ENCODE results near the gene IPO13.

Gene IPO13

DNA sequence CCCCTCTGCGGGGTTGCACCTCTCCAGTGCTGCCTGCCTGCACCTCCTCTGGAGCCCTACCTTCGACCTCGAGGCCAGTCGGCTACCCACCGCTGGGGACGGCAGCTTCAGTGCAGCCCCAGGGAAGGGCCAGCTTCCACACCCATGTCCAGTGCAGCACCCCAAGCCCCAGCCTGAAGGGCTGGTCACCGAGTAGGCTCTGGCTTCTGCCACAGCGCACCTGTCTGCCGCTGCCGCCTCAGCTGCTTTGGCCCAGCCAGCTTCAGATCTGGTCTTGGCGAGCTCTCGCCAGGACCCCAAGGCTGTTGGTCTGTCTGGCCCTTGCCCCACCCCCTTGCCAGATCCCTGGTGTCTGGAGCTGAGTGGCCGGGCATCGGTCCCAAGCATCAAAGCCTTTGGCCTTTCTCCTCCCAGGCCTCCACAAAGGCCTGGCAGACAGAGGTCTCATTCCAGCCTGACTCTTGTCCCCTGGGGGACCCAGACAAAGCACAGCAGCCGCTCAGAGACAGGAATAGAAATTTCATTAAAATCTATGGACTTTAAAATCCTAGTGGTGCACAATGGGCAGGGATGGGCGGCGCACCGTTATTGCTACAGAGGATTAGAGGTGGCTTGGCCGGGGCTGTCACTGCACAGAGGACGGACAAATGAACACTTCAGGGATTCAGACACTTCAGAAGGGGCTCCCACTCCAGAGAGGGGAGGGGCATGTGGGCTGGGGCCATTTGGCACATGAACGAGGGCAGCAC, 49.4 kb downstream of the IPO13 start:
- TF ChIP-seq, protein P1, sequence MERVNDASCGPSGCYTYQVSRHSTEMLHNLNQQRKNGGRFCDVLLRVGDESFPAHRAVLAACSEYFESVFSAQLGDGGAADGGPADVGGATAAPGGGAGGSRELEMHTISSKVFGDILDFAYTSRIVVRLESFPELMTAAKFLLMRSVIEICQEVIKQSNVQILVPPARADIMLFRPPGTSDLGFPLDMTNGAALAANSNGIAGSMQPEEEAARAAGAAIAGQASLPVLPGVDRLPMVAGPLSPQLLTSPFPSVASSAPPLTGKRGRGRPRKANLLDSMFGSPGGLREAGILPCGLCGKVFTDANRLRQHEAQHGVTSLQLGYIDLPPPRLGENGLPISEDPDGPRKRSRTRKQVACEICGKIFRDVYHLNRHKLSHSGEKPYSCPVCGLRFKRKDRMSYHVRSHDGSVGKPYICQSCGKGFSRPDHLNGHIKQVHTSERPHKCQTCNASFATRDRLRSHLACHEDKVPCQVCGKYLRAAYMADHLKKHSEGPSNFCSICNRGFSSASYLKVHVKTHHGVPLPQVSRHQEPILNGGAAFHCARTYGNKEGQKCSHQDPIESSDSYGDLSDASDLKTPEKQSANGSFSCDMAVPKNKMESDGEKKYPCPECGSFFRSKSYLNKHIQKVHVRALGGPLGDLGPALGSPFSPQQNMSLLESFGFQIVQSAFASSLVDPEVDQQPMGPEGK (CRISPR knock-in tag; IDR thresholded peaks at IDR 0.05; ENCODE audit: borderline replicate concordance) = no peak
- no peak for TF ChIP-seq TOX (CRISPR knock-in tag; IDR thresholded peaks at IDR 0.05; ENCODE audit: borderline replicate concordance)
- TF ChIP-seq ZC3H10 (CRISPR knock-in tag; IDR thresholded peaks at IDR 0.05) = no peak
- no peak for TF ChIP-seq TCF4 (CRISPR knock-in tag; IDR thresholded peaks at IDR 0.05; ENCODE audit: borderline replicate concordance)
- TF ChIP-seq, protein P2, sequence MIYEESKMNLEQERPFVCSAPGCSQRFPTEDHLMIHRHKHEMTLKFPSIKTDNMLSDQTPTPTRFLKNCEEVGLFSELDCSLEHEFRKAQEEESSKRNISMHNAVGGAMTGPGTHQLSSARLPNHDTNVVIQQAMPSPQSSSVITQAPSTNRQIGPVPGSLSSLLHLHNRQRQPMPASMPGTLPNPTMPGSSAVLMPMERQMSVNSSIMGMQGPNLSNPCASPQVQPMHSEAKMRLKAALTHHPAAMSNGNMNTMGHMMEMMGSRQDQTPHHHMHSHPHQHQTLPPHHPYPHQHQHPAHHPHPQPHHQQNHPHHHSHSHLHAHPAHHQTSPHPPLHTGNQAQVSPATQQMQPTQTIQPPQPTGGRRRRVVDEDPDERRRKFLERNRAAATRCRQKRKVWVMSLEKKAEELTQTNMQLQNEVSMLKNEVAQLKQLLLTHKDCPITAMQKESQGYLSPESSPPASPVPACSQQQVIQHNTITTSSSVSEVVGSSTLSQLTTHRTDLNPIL (CRISPR knock-in tag; IDR thresholded peaks at IDR 0.05; ENCODE audit: low read depth) = no peak
- TF ChIP-seq ISL1 (CRISPR knock-in tag; IDR thresholded peaks at IDR 0.05) = no peak
- no peak for TF ChIP-seq SNAI2 (CRISPR knock-in tag; IDR thresholded peaks at IDR 0.05)
- TF ChIP-seq RARB (CRISPR knock-in tag; IDR thresholded peaks at IDR 0.05) = no peak
- TF ChIP-seq, protein P3, sequence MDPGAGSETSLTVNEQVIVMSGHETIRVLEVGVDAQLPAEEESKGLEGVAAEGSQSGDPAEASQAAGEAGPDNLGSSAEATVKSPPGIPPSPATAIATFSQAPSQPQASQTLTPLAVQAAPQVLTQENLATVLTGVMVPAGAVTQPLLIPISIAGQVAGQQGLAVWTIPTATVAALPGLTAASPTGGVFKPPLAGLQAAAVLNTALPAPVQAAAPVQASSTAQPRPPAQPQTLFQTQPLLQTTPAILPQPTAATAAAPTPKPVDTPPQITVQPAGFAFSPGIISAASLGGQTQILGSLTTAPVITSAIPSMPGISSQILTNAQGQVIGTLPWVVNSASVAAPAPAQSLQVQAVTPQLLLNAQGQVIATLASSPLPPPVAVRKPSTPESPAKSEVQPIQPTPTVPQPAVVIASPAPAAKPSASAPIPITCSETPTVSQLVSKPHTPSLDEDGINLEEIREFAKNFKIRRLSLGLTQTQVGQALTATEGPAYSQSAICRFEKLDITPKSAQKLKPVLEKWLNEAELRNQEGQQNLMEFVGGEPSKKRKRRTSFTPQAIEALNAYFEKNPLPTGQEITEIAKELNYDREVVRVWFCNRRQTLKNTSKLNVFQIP (CRISPR knock-in tag; IDR thresholded peaks at IDR 0.05; ENCODE audit: borderline replicate concordance, low read depth) = no peak
- no peak for TF ChIP-seq CSDC2 (CRISPR knock-in tag; IDR thresholded peaks at IDR 0.05)
- TF ChIP-seq, protein P4, sequence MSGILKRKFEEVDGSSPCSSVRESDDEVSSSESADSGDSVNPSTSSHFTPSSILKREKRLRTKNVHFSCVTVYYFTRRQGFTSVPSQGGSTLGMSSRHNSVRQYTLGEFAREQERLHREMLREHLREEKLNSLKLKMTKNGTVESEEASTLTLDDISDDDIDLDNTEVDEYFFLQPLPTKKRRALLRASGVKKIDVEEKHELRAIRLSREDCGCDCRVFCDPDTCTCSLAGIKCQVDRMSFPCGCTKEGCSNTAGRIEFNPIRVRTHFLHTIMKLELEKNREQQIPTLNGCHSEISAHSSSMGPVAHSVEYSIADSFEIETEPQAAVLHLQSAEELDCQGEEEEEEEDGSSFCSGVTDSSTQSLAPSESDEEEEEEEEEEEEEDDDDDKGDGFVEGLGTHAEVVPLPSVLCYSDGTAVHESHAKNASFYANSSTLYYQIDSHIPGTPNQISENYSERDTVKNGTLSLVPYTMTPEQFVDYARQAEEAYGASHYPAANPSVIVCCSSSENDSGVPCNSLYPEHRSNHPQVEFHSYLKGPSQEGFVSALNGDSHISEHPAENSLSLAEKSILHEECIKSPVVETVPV (CRISPR knock-in tag; IDR thresholded peaks at IDR 0.05) = no peak
- no peak for TF ChIP-seq OSR1 (CRISPR knock-in tag; IDR thresholded peaks at IDR 0.05)
- TF ChIP-seq GLIS3 (CRISPR knock-in tag; IDR thresholded peaks at IDR 0.05) = no peak
- TF ChIP-seq ESRRG (CRISPR knock-in tag; IDR thresholded peaks at IDR 0.05) = no peak
- TF ChIP-seq ZNF565 (CRISPR knock-in tag; conservative IDR thresholded peaks at IDR 0.05; ENCODE audit: low read depth) = no peak
- TF ChIP-seq PPARA (CRISPR knock-in tag; IDR thresholded peaks at IDR 0.05; ENCODE audit: borderline replicate concordance) = no peak
- no peak for TF ChIP-seq BACH2 (CRISPR knock-in tag; IDR thresholded peaks at IDR 0.05; ENCODE audit: borderline replicate concordance)
- ATAC-seq = no peak

DNA sequence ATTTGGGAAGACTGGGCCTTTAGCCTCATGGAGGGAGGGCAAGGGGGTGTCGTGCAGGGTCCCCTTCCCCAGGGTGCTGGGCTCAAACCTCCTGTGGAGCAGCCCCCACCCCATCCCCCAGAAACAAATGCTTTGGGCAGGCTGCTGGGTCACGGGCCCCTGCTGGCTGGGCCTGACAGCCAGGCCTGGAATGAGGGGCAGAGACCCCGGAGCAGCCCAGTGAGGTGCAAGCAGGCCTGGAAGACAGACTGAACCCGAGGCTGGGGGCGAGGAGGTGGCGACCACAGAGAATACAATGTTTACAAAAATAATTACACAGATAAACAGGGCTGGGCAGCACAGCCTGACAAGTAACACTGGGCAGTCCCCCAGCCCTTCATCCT, 50.0 kb downstream of the IPO13 start:
- no peak for ATAC-seq
- TF ChIP-seq ARNTL (CRISPR knock-in tag; IDR thresholded peaks at IDR 0.05; ENCODE audit: borderline replicate concordance, low read depth) (no peak), ZNF8 (CRISPR knock-in tag; IDR thresholded peaks at IDR 0.05) (no peak), ZNF70 (CRISPR knock-in tag; IDR thresholded peaks at IDR 0.05) (no peak), GLIS3 (CRISPR knock-in tag; IDR thresholded peaks at IDR 0.05) (no peak), ESRRG (CRISPR knock-in tag; IDR thresholded peaks at IDR 0.05) (no peak), CSDC2 (CRISPR knock-in tag; IDR thresholded peaks at IDR 0.05) (no peak), OSR1 (CRISPR knock-in tag; IDR thresholded peaks at IDR 0.05) (no peak), ZFP3 (CRISPR knock-in tag; IDR thresholded peaks at IDR 0.05) (no peak), RARB (CRISPR knock-in tag; IDR thresholded peaks at IDR 0.05) (no peak), PPARA (CRISPR knock-in tag; IDR thresholded peaks at IDR 0.05; ENCODE audit: borderline replicate concordance) (no peak)
- TF ChIP-seq, protein P2 (CRISPR knock-in tag; IDR thresholded peaks at IDR 0.05; ENCODE audit: low read depth) = no peak
- TF ChIP-seq, protein P3 (CRISPR knock-in tag; IDR thresholded peaks at IDR 0.05; ENCODE audit: borderline replicate concordance, low read depth) = no peak
- TF ChIP-seq, protein P1 (CRISPR knock-in tag; IDR thresholded peaks at IDR 0.05; ENCODE audit: borderline replicate concordance) = no peak
- TF ChIP-seq, protein P5, sequence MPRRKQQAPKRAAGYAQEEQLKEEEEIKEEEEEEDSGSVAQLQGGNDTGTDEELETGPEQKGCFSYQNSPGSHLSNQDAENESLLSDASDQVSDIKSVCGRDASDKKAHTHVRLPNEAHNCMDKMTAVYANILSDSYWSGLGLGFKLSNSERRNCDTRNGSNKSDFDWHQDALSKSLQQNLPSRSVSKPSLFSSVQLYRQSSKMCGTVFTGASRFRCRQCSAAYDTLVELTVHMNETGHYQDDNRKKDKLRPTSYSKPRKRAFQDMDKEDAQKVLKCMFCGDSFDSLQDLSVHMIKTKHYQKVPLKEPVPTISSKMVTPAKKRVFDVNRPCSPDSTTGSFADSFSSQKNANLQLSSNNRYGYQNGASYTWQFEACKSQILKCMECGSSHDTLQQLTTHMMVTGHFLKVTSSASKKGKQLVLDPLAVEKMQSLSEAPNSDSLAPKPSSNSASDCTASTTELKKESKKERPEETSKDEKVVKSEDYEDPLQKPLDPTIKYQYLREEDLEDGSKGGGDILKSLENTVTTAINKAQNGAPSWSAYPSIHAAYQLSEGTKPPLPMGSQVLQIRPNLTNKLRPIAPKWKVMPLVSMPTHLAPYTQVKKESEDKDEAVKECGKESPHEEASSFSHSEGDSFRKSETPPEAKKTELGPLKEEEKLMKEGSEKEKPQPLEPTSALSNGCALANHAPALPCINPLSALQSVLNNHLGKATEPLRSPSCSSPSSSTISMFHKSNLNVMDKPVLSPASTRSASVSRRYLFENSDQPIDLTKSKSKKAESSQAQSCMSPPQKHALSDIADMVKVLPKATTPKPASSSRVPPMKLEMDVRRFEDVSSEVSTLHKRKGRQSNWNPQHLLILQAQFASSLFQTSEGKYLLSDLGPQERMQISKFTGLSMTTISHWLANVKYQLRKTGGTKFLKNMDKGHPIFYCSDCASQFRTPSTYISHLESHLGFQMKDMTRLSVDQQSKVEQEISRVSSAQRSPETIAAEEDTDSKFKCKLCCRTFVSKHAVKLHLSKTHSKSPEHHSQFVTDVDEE (CRISPR knock-in tag; IDR thresholded peaks at IDR 0.05) = no peak
- TF ChIP-seq, protein P4 (CRISPR knock-in tag; IDR thresholded peaks at IDR 0.05) = no peak
